GM19240 (cell line): ENCODE results near the gene KLRB1.
"Not testable (repeated sequence)": the region's sequence is repeated elsewhere in the genome, so short reads cannot be mapped to it uniquely, and the experiment has no call there.

Source experiments
- DNase-seq: peaks from one replicate; pipeline ENCODE4 v3.0.0; 2011; ENCODE audit warnings: low spot score; ENCODE audit not compliant: insufficient read length

KLRB1 gene

DNA sequence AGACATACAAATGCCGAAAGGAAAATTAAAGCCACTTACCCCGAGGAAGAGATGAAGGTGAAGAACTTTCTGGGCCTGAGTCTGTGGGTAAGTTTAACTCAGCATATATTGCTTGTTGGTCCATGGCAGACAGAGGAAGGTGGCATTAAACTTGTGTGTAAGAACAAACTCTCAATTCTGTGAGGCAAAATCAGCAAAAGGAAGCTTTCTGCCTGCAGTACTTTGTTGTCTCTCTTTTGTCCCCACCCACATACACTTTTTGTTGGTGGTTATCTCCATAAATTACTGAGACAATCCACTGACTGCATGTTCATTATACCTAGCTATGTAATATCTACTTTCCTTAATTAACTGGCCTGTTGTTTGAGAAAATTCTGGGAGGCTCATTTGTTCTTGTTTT, at the start of gene KLRB1:
KLRB1 (minus strand) TSS at position 201 of the 400 bp plus-strand sequence; CDS start at position 124, 77 bp downstream.
- DNase-seq = no peak

- DNase-seq = no peak
Observed at GRCh38 chr12:9651265-9651729, 43.6 kb upstream of the KLRB1 start.

- DNase-seq = no peak
Observed at GRCh38 chr12:9650151-9650576, 42.4 kb upstream of the KLRB1 start.

GRCh38 chr12:9649532-9649940, 41.8 kb upstream of the KLRB1 start:
- no peak for DNase-seq

GRCh38 chr12:9648701-9649531, 41.2 kb upstream of the KLRB1 start:
- no peak for DNase-seq

GRCh38 chr12:9647825-9648700, 40.3 kb upstream of the KLRB1 start:
- peak; percentile 67 for DNase-seq

DNA sequence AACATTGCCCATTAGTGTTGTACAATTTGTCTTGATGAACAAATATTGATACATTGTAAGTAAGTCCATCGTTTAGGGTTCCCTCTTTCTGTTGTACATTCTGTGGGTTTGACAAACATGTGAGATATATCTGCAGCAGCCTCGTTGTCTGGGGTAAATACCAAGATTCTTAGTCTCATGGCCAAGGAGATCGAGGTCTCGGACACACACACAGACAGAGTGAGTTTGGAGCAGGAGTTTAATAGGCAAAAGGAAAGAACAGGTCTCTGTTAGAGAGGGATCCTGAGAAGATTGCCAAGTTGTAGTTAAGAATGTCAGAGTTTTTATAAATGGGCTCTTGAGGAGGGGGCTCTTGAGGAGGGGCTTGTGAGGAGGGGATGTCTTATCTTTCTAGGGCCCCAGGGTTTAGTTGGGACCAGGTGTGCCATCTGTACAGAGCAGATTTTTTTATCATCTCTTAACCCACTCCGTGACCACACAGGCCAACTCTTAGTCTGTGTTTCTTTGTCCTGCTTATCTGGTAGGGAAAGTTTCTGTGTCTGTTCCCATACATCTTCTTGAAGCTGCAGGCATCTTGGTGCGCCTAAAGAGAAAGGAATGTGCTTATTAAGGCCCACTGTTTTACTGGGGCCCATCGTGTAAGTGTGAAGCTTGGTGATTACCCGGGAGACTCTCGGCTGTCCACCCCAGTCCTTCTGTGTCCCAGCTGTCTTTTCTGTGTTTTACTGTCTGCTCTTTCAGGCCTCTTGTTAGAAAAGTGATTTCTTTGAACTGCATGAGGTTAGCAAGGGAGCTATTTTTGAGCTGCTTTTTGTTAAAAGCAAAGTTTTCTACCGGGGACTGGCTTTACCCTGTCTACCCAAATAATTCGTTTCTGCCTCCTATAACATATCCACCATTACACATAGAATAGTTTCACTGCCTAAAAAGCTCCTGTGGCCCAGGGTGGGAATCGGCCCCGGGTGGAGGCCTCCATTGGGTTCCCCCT, 39.4 kb upstream of the KLRB1 start:
- DNase-seq = no peak

- not testable (repeated sequence) for DNase-seq
Observed at GRCh38 chr12:9644985-9645551, 37.4 kb upstream of the KLRB1 start.

GRCh38 chr12:9643266-9643660, 35.5 kb upstream of the KLRB1 start:
- no peak for DNase-seq

GRCh38 chr12:9642606-9643265, 35.0 kb upstream of the KLRB1 start:
- no peak for DNase-seq

GRCh38 chr12:9640024-9640423, 32.3 kb upstream of the KLRB1 start:
- no peak for DNase-seq

DNA sequence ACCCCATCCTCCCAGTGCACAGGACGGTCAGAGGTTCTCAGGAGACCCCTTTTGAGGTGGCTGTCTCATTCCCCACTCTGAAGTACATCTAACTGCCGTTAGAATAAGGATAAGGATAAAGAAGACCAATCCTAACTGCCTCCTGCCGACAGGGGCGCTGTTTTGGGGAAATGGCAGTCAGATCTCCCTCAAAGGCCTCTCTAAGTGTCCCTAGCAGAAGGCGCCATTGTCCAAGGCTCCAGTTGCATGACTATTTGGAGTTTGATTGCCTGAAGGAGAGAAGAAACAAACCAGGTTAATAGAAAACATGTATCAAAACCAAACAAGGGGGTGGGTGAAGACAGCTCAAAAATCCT, 29.1 kb upstream of the KLRB1 start:
- no peak for DNase-seq

DNA sequence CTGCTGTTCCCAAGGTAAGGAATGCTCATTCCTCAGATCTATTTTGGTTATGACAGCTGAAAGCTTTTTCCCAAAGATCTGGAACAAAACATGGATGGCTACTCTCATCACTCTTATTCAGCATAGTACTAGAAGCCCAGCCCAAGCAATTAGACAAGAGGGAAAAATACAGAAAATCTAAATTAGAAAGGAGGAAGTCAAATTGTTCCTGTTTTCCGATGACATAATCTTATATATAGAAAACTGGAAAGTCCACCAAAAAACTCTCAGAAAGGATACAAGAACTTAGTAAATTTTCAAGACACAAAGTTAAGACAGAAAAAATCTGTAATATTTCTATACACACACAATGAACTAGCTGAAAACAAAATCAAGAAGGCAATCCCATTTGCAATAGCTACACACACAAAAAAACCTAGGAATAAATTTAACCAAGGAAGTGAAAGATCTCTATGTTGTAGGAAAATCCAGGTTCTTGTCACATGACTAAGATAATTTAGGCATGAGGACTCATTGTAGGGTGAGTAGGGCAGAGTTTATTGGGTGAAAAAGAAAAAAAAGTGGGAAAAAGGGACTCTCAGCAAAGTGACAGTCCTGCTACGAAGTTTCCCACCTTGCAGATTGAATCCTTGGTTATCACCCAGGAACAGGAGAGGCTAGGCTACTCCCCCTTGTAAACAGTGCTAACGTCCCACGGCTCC, 28.6 kb upstream of the KLRB1 start:
- DNase-seq = no peak

- no peak for DNase-seq
Observed at GRCh38 chr12:9634969-9635754, 27.4 kb upstream of the KLRB1 start.

GRCh38 chr12:9634177-9634803, 26.6 kb upstream of the KLRB1 start:
- no peak for DNase-seq

- DNase-seq = no peak
Observed at GRCh38 chr12:9632766-9633165, 25.1 kb upstream of the KLRB1 start.

DNA sequence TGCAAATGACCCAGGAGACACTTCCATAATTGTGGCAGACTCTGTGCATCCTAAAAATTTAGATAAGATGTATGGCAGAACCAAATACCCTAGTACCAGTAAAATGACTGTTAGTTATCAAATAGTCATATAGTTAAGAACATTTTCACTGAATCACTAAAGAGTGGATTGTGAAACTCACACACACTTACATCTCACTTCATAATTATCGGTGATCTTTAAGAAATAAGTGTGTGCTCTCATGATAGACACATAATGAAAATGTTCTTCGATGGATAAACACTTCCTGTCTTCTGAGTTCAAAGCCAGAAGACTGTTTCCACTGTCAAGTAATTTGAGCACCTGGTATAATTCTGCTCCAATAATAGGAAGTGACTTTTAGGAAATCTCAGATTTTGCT, 19.1 kb upstream of the KLRB1 start:
- DNase-seq = no peak

- no peak for DNase-seq
Observed at GRCh38 chr12:9626291-9626690, 18.6 kb upstream of the KLRB1 start.
